Stimulated activated CD4-positive, alpha-beta T cell treated with anti-CD3 and anti-CD28 coated beads, Interleukin-4, amount 100 ng/mL, for 24 hours (primary cell): Measurements from ENCODE around the gene CYP4F3.
"Not testable (repeated sequence)": the region's sequence is repeated elsewhere in the genome, so short reads cannot be mapped to it uniquely, and the experiment has no call there.

Source experiments
- DNase-seq: peaks from one replicate; pipeline ENCODE4 v3.0.0-alpha.2; 2020

CYP4F3 gene

GRCh38 chr19:15671237-15671821 lies 30.6 kb downstream of the CYP4F3 start:
- no peak for DNase-seq

- no peak for DNase-seq
These were observed 31.3 kb downstream of the CYP4F3 start for GRCh38 chr19:15671891-15672579.

GRCh38 chr19:15672580-15673175 lies 32.0 kb downstream of the CYP4F3 start, which contains the start of gene CYP4F12:
Gene CYP4F12, plus strand, starts transcription at chr19:15673087. Its CDS starts 443 bp downstream, at chr19:15673530.
- DNase-seq = no peak

GRCh38 chr19:15673176-15673654 lies 32.5 kb downstream of the CYP4F3 start:
- DNase-seq = no peak

GRCh38 chr19:15675560-15675959 lies 34.9 kb downstream of the CYP4F3 start:
- DNase-seq = no peak

GRCh38 chr19:15679089-15679488 lies 38.4 kb downstream of the CYP4F3 start:
- no peak for DNase-seq

- not testable (repeated sequence) for DNase-seq
These were observed 39.2 kb downstream of the CYP4F3 start for GRCh38 chr19:15679865-15680264.

GRCh38 chr19:15680478-15681322 lies 40.0 kb downstream of the CYP4F3 start:
- no peak for DNase-seq

- no peak for DNase-seq
These were observed 42.7 kb downstream of the CYP4F3 start for GRCh38 chr19:15683411-15683810.

GRCh38 chr19:15684828-15685227 lies 44.1 kb downstream of the CYP4F3 start:
- no peak for DNase-seq

- no peak for DNase-seq
These were observed 56.0 kb downstream of the CYP4F3 start for GRCh38 chr19:15696654-15697194.

- DNase-seq = no peak
These were observed 61.2 kb downstream of the CYP4F3 start for GRCh38 chr19:15701757-15702533.

- DNase-seq = no peak
These were observed 61.8 kb downstream of the CYP4F3 start for GRCh38 chr19:15702534-15702930.
